Suppressor macrophage treated with lipopolysaccharide for 4 hours (primary cell): ENCODE data around the gene DDX20.
A peak's percentile ranks its signal among the peaks of the same experiment; 100 is the strongest.

Experiments used
- DNase-seq: peaks from one replicate; pipeline ENCODE4 v3.0.0-alpha.2; 2020

Gene DDX20, protein sequence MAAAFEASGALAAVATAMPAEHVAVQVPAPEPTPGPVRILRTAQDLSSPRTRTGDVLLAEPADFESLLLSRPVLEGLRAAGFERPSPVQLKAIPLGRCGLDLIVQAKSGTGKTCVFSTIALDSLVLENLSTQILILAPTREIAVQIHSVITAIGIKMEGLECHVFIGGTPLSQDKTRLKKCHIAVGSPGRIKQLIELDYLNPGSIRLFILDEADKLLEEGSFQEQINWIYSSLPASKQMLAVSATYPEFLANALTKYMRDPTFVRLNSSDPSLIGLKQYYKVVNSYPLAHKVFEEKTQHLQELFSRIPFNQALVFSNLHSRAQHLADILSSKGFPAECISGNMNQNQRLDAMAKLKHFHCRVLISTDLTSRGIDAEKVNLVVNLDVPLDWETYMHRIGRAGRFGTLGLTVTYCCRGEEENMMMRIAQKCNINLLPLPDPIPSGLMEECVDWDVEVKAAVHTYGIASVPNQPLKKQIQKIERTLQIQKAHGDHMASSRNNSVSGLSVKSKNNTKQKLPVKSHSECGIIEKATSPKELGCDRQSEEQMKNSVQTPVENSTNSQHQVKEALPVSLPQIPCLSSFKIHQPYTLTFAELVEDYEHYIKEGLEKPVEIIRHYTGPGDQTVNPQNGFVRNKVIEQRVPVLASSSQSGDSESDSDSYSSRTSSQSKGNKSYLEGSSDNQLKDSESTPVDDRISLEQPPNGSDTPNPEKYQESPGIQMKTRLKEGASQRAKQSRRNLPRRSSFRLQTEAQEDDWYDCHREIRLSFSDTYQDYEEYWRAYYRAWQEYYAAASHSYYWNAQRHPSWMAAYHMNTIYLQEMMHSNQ

DNA sequence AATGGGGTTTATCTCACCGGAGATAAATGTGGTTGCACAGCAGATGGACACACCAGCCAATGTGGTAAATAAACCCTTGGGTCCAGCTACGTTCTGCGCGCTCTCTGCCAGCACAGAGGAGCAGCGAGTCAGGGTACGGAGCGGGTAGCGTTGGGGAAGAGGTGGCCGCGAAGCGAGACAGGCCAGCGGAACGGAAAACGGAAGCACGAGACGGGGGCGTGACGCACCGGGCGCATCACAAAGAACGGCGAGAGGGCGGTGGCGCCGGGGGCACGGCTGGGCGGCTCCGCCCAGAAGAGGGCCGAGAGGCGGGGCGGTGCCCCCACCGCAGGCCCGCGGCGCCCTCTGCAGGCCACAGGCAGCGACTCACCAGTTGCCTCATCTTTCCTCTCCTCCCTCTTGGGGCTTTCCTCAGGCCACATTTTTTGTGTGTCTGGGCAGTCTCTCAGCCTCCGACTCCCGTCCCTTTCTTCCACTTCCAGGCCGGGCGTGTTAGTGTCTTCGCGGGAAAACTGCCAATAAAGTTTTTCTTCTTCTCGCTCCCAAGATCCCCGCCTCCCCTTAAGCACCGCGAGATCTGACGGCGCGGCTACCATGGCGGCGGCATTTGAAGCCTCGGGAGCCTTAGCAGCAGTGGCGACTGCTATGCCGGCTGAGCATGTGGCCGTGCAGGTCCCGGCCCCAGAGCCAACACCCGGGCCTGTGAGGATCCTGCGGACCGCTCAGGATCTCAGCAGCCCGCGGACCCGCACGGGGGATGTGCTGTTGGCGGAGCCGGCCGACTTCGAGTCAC, at the start of gene DDX20:
Gene DDX20 (plus strand): TSS at position 571 of the 793 bp plus-strand sequence. CDS start 24 bp downstream, at position 595.
- peak; percentile 98 for DNase-seq

DNA sequence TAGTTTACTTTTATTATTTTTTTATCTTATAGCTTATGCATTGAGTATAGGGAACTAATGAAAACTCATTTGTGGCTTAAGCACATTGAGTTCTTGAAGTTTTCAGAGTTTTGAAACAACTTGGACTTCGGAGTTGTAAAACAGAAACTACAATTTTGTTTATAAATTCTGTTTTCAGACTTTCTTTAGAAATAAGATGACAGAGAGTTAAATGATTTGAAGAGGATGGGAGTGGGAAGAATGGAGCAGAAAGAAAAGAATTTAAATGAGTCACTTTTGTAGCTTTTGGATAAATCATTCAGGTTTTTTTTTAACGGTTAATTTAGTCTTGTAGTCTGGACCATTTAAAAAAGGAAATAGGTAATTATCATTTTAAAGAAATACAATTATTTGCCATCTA, 48.8 kb upstream of the DDX20 start:
- no peak for DNase-seq

DNA sequence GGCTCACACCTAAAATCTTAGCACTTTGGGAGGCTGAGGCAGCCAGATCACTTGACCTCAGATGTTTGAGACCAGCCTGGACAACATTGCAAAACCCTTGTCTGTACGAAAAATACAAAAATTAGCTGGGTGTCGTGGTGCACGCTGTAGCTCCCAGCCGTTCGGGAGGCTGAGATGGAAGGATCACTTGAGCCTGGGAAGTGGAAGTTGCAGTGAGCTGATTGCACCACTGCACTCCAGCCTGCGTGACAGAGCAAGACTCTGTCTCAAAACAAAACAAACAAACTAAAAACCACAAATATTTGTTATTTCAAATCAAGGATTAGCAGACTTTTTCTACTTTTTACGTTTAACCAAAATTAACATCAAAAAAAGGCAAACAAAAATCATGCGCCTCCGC, 47.8 kb upstream of the DDX20 start:
- peak; percentile 9 for DNase-seq

DNA sequence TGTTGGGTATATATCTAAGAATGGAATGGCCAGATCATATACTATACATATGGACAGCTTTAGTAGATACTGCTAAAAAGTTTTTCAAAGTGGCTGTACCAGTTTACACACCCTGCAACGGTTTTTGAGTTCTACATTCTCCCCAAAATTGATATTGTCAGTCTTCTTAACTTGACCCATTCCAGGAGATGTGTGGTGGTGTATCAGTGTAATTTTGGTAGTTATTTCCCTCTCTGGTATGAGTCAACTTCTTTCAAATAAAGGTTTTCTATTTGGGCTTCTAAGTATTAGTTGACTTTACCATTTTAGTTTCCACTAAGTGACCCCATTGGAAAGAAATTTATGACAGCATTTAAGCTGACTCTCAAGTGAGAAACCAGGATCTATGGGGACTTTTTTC, 45.7 kb upstream of the DDX20 start:
- DNase-seq, result no peak

DNA sequence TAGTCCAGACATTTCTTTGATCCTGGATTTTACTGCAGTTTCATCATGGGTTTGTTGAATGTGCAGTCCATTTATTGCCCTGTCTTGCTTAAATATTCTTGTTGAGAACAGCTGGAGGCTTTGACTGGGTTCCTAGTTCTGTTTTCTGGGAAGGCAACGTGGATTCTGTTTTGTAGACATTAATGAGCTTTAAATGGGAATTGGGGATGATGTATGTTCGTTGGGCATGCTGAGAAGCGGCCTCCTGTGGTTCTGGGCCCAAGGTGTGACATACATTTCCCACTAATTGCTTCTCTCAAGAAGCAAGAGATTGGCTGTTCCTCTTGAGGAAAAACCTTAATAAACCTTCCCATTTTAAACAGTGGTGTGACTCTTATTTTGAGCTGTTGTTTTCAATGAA, 39.4 kb upstream of the DDX20 start:
- no peak for DNase-seq

DNA sequence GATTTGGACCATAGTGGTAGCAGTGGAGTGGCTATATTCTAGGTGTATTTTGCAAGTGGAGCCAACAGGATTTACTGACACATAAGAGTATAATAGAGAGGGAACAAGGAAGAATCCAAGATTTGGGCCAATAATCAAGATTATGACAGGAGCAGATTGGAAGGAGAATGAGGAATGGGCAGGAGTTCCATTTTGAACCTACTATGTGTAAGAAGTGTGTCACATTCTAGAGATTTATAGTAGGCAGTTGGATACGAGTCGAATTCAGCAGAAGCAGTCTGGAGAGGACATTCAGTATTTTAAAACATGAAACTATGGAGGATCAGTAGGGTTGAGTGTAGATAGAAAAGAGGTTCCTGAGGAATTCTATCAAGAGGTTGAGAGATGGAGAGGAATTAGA, 38.3 kb upstream of the DDX20 start:
- no peak for DNase-seq

DNA sequence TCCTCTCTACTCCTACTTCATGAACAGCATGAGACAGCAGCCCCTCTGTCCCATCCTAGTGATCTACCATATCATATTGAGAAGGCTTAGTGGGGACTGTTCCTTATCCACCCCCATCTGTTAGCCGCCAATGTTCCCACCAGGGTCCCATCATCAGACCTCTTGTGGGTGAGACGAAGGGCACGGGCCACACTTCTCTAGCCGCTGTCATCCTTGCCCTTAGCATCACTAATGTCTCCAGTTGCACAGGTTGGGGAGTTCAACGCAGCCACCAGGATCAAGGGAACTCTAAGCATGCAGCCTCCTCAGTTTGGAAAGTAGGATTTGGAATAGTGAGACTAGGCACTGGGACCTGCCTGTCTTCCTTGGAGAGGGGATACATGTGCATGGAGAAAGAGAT, 36.6 kb upstream of the DDX20 start:
- DNase-seq, result no peak

DNA sequence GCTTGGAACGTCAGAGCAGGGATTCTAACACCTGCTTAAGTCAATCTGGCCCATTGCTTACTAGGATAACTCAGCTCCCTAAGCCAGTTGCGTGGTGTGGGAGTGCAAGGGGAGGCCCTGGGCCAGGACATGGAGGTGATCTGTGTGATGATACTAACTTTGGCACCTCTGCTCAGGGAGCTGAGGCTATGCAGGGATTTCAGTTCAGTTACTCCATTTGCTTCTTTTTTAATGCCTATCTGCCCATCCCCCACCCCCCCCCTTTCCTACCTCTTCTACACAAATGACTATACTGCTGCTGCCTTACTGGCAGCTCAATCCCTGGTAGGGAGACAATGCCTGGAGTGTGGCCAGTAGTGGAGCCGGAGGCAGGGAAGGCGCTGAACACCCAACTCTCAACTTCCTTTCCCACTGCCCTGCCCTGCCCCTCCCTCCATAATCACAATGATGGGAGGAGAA, 36.0 kb upstream of the DDX20 start:
- DNase-seq, result no peak

DNA sequence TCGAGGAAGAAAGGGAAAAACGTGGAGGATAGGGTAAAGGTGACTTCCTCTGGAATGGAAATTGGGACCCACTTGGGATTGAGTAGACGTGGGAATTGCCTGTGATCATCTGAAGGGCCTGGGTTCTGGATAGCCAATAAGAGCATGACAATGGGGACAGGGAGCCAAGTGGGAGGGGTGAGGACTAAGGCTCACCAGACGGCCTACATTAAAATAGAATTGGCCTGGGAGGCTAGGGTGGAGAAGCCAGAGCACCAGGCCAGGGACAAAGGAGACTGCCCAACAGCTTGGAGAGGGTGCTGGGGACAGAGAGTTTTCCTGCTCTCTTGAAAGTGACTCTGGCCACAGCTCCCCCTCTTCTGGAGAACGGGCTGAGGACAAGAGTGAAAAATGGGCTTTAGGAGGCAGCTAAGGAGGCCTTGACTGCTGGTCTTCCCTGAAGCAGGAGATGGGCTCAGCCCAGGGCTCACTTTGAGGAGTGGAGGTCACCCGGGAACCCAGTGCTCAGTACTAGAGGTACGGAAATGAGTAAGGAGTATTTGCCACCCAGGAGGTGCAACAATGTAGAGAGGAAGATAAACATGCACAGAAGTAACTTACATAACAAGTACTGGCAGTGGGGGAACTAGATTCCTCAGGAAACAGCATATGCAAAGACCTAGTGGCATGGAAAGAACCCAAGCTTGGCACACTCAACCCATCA, 35.3 kb upstream of the DDX20 start:
- no peak for DNase-seq

DNA sequence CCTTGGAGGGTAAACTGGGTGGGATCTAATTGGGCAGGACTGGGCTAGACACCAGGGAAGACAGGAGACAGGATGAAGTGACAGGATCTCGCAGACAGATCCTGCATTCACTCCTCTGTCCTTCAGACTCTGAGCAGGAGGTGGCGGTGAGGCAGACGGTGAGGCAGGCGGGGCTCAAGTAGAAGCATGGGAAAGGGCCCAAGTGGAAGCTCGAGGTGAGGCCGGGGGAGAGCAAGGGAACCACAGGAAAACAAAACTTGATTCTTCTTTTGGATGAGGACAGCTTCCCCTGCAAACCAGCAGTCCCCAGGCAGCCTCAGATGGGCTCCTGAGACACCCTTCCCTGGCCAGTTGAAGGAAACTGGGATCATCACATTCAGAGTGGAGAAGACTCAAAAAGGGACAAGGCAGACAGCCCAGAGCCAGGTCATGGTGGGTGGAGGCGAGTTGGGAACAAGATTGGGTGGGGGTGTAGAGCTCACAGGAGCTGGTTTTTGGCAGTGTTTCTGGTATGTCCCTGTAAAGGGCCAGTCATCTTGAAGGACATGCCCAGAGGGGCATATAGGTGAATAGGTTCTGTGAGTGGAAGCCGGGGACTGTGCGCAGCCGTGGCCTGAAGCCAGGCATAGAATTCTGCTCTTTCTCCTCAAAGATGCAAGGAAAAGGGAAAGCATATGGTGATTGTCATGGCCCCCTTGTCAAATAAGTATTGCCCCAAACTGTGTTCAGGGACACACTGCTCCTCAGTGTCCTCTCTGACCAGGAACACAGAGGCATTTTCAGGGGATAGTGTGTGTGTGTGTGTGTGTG, 34.5 kb upstream of the DDX20 start:
- DNase-seq, result no peak

DNA sequence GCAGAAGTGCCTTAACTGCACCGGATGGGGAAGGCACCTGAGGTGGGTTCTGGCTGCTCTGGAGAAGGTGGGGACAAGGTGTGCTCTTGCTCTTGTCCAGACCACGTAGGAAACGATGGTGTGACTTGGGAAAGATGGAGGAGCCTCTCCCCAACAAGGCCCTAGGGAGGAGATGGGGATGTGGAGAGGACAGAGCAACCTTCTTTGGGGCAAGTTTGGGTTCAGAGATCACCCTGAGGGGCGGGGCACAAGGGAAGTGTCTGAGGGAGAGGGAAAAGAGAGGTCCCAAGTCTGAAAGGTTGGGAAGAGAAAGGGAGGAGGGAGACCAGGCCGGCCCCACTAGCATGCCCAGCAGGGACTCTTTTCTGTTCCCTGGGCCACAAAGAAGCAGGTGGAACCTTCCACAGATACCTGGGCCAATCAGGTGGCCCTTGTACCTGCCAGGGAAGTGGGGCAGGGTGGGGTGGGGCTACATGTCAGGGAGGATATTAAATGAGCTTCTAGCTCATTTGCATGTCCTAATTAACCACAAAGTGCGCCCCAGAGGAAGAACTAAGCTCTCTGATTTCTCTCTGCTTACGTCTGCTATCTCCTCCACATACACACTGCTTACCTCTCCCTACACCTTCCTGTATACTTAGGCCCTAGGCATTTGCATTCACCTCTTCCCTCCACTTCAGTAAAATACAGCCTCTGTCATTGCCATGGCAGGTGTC, 32.5 kb upstream of the DDX20 start:
- no peak for DNase-seq

DNA sequence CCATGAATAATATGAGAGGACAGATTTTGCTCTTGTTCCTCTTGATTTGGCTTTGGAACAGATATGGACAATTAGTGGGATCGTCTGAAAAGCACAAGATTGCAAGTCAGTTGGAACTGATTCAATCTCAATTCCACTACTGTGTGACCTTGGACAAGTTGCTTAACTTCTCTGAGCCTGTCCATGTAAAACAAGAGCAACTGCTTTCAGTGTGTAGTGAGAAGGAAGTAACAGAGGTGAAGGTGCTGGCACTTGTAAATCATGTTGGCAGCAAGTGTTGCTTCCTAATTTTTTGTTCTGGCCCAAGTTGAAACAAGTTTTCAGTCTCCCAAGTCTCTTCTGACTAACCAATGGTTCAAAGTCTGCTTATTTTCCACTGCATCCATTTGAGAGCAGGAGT, 31.8 kb upstream of the DDX20 start:
- DNase-seq, result no peak

DNA sequence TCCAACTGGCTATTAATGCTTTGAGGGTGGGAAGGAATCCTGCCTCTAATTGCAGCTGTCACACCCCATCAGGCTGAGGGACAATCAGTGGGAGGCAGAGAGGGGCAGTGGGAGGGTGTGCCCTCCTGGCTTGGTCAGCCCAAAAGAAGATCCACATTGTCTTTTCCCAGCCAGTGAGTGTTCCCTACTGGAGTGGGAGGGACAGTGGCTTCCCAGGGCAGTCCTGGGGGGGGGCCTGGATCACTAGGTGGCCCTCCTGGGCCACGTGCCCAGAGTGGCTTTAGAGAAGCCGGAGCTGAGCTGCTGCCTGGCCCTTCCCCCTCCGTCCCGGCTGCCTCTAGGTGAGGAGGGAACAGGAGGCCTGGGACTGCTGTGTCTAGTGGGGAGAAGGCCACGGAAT, 30.5 kb upstream of the DDX20 start:
- DNase-seq, result no peak

DNA sequence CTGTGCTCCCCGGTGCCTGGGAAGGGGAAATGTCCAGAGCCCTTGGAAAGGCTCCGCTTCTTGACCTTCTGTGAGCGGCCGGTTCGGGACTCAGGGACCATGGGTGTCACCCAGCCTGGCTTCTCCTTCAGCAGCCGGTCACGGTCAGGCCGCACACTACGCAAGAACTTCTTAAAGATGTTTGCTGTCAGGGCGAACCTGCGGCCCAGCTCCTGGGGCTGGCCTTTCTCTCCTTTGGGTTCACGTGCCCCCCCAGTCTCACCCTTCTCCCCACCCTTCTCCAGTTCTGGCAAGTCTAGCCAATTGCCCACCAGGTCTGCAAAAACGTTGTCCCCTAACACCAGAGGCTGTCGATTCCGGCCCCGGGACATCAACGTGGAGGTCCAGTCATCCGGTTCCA, 28.6 kb upstream of the DDX20 start:
- no peak for DNase-seq

DNA sequence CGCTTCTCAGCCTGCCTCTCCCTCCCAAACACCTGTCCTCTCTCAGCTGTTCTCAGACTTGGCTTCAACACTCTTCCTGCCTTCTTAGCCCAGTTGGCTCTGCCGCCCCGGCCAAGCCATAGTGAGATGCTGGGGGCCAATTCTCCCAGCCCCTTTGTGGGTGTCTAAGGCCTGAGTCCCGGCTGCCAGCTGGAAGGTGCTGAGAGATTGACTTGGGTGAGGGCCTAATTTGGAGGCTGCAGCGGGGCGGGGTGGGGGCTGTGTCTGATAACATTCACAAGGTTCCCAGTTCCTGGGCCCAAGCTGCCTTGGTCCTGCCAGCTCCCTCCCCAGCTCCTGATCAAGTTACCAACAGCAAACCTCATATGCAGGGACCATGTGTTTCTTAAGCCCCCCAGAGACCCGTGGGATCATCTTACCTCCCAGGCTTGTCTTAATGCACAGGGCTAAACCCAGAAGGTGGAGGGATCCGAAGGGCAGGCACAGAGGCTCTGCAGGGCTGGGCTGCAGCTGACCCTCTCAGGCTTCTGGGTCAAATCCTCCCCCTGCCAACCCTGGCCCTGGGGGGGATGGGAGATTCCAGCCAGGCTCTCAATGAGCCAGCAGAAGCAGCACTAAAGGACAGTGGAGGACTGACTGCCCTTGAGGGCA, 26.3 kb upstream of the DDX20 start:
- no peak for DNase-seq

DNA sequence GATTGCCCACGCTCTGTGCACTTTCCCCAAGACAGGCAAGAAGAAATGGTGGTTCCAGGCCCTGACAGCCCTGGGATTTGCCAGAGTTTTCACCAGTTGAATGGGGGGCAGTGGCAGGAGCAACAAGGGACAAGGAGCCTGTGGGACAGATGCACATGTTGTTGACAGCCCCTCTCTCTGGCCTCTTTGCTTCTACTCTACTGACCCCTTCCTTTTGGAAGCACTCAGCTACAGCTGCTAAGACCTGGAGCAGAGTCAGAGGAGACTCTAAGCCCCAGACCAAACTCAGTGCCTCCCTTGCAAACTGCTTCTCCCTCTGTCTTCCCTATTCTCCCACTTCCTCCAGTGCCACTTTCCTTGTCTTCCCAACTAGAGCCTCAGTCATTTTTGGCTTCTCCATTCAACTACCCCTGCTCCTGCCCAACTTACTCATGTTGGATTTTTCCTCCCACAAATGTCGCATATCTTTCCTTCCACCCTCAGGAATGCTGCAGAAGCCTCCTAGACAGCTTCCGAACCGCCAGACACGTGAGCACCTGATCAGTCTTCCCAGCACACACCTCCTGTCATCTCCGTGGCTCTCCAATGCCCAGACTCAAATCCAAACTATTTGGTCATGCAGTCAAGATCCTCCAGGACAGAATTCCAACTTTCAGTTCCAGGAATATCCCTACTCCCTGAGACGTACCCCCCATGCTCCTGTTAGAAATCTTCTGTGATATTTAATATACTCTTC, 25.6 kb upstream of the DDX20 start:
- no peak for DNase-seq

DNA sequence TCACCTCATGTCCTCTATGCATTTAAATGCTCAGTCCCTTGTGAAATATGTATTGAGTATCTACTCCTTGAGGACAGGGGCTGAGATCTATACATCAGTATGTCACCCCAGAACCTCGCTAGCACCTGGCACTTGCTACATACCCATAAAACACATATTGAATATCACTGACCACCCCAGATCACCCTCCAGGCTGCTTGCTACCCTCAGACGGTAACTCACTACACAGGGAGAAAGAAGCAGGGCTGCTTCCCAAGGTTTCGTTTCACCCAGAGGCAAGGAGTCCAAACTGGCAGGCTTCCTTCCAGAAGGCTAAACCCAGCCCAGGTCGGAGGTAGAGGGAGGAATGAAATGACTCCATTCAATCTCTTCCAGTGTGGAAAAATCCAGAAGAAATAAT, 25.0 kb upstream of the DDX20 start:
- DNase-seq, result no peak

DNA sequence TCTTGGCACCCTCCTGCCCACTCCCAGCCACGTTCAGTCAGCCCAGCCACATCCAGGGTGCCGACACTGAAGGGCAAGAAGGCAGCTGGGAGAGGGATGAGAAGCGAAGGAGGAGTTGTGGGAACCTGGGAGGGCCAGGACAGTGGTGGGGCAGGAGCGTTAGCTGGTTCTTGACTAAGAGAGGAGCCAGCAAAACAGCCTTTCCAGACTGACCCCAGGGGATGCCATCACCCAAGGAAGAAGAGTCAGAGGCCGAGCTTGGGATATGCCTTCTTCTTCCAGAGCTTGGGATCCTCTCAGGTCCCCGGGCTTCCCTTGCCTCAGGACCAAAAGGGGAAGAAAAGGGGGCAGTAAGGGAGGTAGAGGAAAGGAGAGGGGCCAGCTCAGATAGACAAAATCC, 23.7 kb upstream of the DDX20 start:
- no peak for DNase-seq

DNA sequence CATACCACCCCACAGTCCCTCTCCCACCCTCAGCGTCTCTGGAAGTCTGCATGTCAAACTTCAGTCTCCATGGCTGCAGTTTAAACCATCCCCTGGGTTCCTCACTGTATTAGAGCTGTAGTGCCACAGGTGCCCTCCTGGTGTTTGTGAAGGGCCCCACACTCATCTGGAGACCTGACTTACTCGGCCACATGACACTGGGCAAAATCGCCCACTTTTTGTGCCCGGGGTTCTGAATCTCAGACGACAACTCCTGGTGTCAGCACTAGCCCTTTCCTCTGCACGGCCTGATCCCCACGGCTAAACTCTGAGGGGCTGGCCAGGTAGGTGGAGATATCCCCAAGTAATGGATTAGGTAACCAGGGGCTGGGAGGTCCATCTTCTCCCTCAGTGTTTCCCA, 23.0 kb upstream of the DDX20 start:
- no peak for DNase-seq
